Measurements from ENCODE around the gene PRUNE1. TPM values are rescaled to one million over a fixed set of nuclear protein-coding genes. Genes with fewer than 3 reads are reported as not detected.

Gene PRUNE1
- total RNA-seq, 1 experiment from 2014 or later = 30.7 TPM

- Histone ChIP-seq H3K4me1 (replicated peaks; ENCODE audit: insufficient read depth) (peaks cover 37% of the 10 kb centered on the region), H3K36me3 (ENCODE audit: low read depth) (peaks cover 38% of the 10 kb centered on the region), H2AFZ (no peak overlapping the region), H3K4me2 (peak overlapping the region; percentile 29), H4K20me1 (ENCODE audit: insufficient read depth) (peaks cover 14% of the 10 kb centered on the region; the same call in 1 of the 2 replicates), H3K27ac (no peak overlapping the region), H3K9me3 (ENCODE audit: insufficient read depth, low read depth) (no peaks in the 10 kb centered on the region), H3K9me2 (ENCODE audit: insufficient read depth) (no peaks in the 10 kb centered on the region), H3K27me3 (ENCODE audit: insufficient read depth, low read depth) (no peaks in the 10 kb centered on the region), H3K79me2 (ENCODE audit: low read depth) (peaks cover 47% of the 10 kb centered on the region), H3F3A (ENCODE audit: insufficient read depth, low read depth) (peaks cover 42% of the 10 kb centered on the region), H3K4me3 (no peak overlapping the region)
- no TSS peak for BruUV-seq (replicated peaks)
- CTCF ChIA-PET = no interaction called here
- intact Hi-C loops (cut with micrococcal nuclease; ENCODE audit: unreplicated experiment) = no loop called here
- TF ChIP-seq CTCF (conservative IDR thresholded peaks at IDR 0.05) (no peak), EZH2 (IDR thresholded peaks at IDR 0.05; ENCODE audit: low read depth) (no peak)
- no peak for DNase-seq
- POLR2A ChIA-PET (ENCODE audit: unreplicated experiment) = interaction anchor here (0.6 kb wide), 1 partner anchor 194 kb away, joined by 4 read pairs; no protein-coding TSS in a partner anchor
These were observed 47.3 kb downstream of the PRUNE1 start for GRCh38 chr1:151055581-151055980.

DNA sequence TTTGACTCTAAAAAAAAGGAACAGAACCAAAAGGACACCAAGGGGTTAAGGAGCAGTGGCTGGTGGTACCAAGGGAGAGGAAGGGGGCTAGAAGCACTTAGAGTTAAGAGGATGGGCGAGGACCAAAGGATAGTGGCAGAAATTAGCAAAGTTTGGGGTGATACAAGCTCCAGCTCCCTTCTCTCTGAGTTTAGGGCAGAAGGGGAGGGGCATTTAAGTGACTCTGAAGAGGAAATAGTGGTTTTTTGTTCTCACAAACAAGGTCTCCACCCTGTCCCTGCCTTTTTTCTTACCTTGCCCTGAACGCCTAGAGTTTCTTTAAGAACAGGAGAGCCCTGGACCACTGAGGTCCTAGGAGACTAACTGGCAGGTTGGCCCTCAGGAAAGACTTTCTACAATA is 47.9 kb downstream of the PRUNE1 start:
- Histone ChIP-seq H3K27ac (no peak overlapping the region), H4K20me1 (ENCODE audit: insufficient read depth) (peaks cover 14% of the 10 kb centered on the region; the same call in 1 of the 2 replicates), H3F3A (ENCODE audit: insufficient read depth, low read depth) (peaks cover 37% of the 10 kb centered on the region), H3K36me3 (ENCODE audit: low read depth) (peaks cover 38% of the 10 kb centered on the region), H3K4me3 (no peak overlapping the region), H3K9me2 (ENCODE audit: insufficient read depth) (no peaks in the 10 kb centered on the region), H2AFZ (no peak overlapping the region), H3K79me2 (ENCODE audit: low read depth) (peaks cover 47% of the 10 kb centered on the region), H3K27me3 (ENCODE audit: insufficient read depth, low read depth) (no peaks in the 10 kb centered on the region), H3K4me1 (replicated peaks; ENCODE audit: insufficient read depth) (peaks cover 43% of the 10 kb centered on the region), H3K4me2 (peak overlapping the region; percentile 37), H3K9me3 (ENCODE audit: insufficient read depth, low read depth) (no peaks in the 10 kb centered on the region)
- intact Hi-C loops (cut with micrococcal nuclease; ENCODE audit: unreplicated experiment) = no loop called here
- ChIA-PET POLR2A (ENCODE audit: unreplicated experiment) (interaction anchor here (0.6 kb wide), 2 partner anchors 20 to 193 kb away, joined by 4 to 5 read pairs; partner anchors contain the start of gene BNIPL), CTCF (no interaction called here)
- no peak for TF ChIP-seq CTCF (conservative IDR thresholded peaks at IDR 0.05)
- TF ChIP-seq EZH2 (IDR thresholded peaks at IDR 0.05; ENCODE audit: low read depth) = no peak
- no peak for DNase-seq
- no TSS peak for BruUV-seq (replicated peaks)

DNA sequence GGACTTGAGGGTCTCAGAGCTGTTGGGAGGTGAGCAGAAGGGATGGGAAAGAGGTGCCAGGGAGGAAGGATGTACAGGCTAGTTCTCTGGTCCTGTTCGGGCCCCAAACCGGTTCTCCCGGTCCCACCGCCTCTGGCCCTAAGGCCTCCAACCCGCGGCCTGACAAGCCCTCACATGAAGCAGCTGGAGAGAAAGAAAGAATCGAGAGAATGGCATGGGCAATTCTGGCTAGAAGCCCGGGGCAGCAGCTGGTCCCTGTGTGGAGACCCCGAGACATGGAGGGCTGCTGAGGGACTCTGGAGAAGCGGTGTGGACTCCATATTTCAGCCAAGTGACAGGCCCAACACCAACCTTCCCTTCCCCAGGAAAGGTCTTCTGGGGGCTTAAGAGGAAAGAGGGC is 50.4 kb downstream of the PRUNE1 start:
- Histone ChIP-seq H3K4me2 (peak overlapping the region; percentile 90), H2AFZ (peak overlapping the region; percentile 86), H3F3A (ENCODE audit: insufficient read depth, low read depth) (peaks cover 15% of the 10 kb centered on the region), H3K79me2 (ENCODE audit: low read depth) (peaks cover 47% of the 10 kb centered on the region), H3K27ac (no peak overlapping the region), H3K4me1 (replicated peaks; ENCODE audit: insufficient read depth) (peaks cover 43% of the 10 kb centered on the region), H3K4me3 (peak overlapping the region; percentile 82), H3K36me3 (ENCODE audit: low read depth) (peaks cover 27% of the 10 kb centered on the region), H3K27me3 (ENCODE audit: insufficient read depth, low read depth) (no peaks in the 10 kb centered on the region), H4K20me1 (ENCODE audit: insufficient read depth) (peaks cover 14% of the 10 kb centered on the region; the same call in 1 of the 2 replicates), H3K9me3 (ENCODE audit: insufficient read depth, low read depth) (no peaks in the 10 kb centered on the region), H3K9me2 (ENCODE audit: insufficient read depth) (no peaks in the 10 kb centered on the region)
- ChIA-PET CTCF (interaction anchor here (0.6 to 1.0 kb wide), 4 partner anchors 12 to 509 kb away, joined by 3 to 4 read pairs (median 3); no protein-coding TSS in a partner anchor), POLR2A (ENCODE audit: unreplicated experiment) (interaction anchor here (0.6 kb wide), 2 partner anchors 77 to 737 kb away, joined by 3 read pairs; no protein-coding TSS in a partner anchor)
- peak; percentile 85 to 88 for DNase-seq
- no TSS peak for BruUV-seq (replicated peaks)
- intact Hi-C loops (cut with micrococcal nuclease; ENCODE audit: unreplicated experiment) = loop anchor here (1.0 to 2.0 kb wide), 2 partner anchors 51 to 82 kb away; no protein-coding TSS in a partner anchor
- TF ChIP-seq CTCF (conservative IDR thresholded peaks at IDR 0.05) = no peak
- no peak for TF ChIP-seq EZH2 (IDR thresholded peaks at IDR 0.05; ENCODE audit: low read depth)
